Psoas muscle (tissue), 8 donors: ENCODE data around the gene FBXO3. TPM values are rescaled to one million over a fixed set of nuclear protein-coding genes. Genes with fewer than 3 reads are reported as not detected.

Experiments used
- ATAC-seq, 4 donors: fragments of 200-7000 bp; cut with Tn5 transposase; one replicate each; pipeline ENCODE4 v1.9.1; 2020; ENCODE audit warnings: moderate library complexity in 3 of 4, mild to moderate bottlenecking in 2 of 4
- DNase-seq, 2 donors: peaks; one replicate each; pipeline ENCODE4 v3.0.0-alpha.2; 2020
- H3K27ac ChIP-seq: fragments of 200-600 bp; one replicate; pipeline ENCODE4 v1.8.0; 2022
- H3K27me3 ChIP-seq, 3 donors: fragments of 200-600 bp in 1 of 3; one replicate each; pipeline versions ENCODE4 v1.6.1 to v1.8.0; 2013 to 2022; ENCODE audit warnings: low read length in 2 of 3, mild to moderate bottlenecking in 2 of 3, moderate library complexity in 1 of 3; ENCODE audit not compliant: insufficient read depth in 3 of 3
- H3K36me3 ChIP-seq, 2 donors: fragments of 200-600 bp in 1 of 2; one replicate each; pipeline versions ENCODE4 v1.6.1 to v1.8.0; 2013 to 2022; ENCODE audit warnings: low read depth in 1 of 2, mild to moderate bottlenecking in 1 of 2, moderate library complexity in 1 of 2; ENCODE audit not compliant: insufficient read depth in 1 of 2
- H3K4me1 ChIP-seq: fragments of 200-600 bp; one replicate; pipeline ENCODE4 v1.8.0; 2022
- H3K4me3 ChIP-seq: fragments of 200-600 bp; one replicate; pipeline ENCODE4 v1.8.0; 2022; ENCODE audit warnings: mild to moderate bottlenecking
- H3K9me3 ChIP-seq: fragments of 200-600 bp; one replicate; pipeline ENCODE4 v1.8.0; 2022
- CTCF ChIP-seq: fragments of 200-600 bp; IDR thresholded peaks from one replicate; pipeline ENCODE4 v1.8.0; 2022; ENCODE audit warnings: antibody characterized with exemption
- WGBS, 3 donors: extraction: QIAGEN DNeasy Blood & Tissue Kit; methylation state at CpG; one replicate each; pipeline versions ENCODE4 v1.1.6 to v1.1.7; 2013; 5-methylcytosine and 5-hydroxymethylcytosine counted together
- intact Hi-C, 2 donors: fragments of 100-400 bp; cut with DNase I; formaldehyde crosslinking; loops; one replicate each; pipeline versions ENCODE4 v1.11.0 to v1.14.2; 2022
- polyA plus RNA-seq, 3 donors: library from polyadenylated mRNA; stranded (reverse); fragments of 200-250 nt; gene quantifications; one replicate each; pipeline ENCODE4 v1.2.3, GENCODE V29; 2013
- total RNA-seq, 4 donors: library from RNA; stranded (reverse); fragmentation: NEBNext Ultra II Directional in 2 of 4; extraction: Animal tissue kit (Norgen Biotek cat#: 25700) in 2 of 4; gene quantifications; one replicate each; pipeline versions ENCODE4 v1.2.1 to v1.2.4, GENCODE V29; 2021 to 2023
- donor health status: healthy with polysubstance abuse.
- donor health status: DM: no; HTN: no; CAD: no; lungs with moderate emphysema.
- donor health status: Bipolar disorder and iron deficiency.
- donor health status: healthy.
- donor health status: DM: yes; HTN: yes; CAD: no.
- donor health status: DM: no; HTN: no; CAD: no.
- donor health status: DM: no; HTN: no; CAD: no.
- donor health status: DM: yes; HTN: yes; CAD: no.

The FBXO3 gene
- total and polyA plus RNA-seq, 7 donors, result 13.4 to 52.6 (median 36.7) TPM

- Histone ChIP-seq H3K27ac (no peak overlapping the region), H3K27me3 (no peaks in the 10 kb centered on the region), H3K4me3 (no peak overlapping the region), H3K4me1 (no peaks in the 10 kb centered on the region), H3K9me3 (no peaks in the 10 kb centered on the region), H3K36me3 (peaks cover 5 to 92% of the 10 kb centered on the region in 2 donors)
- WGBS, 3 donors, result 94 to 96% (median 95%) methylated on average over 2 of the region's 2 CpGs
- intact Hi-C loops, result no loop called here
- DNase-seq (no peak), ATAC-seq (no peak)
- TF ChIP-seq CTCF, result no peak
Observed at GRCh38 chr11:33766085-33766484, 8.2 kb downstream of the FBXO3 start.

- no peaks in the 10 kb centered on the region for H3K9me3 ChIP-seq
- no peak for ATAC-seq
- no peak overlapping the region for H3K27ac ChIP-seq
- WGBS, 3 donors, result 95 to 97% (median 96%) methylated on average over 2 of the region's 2 CpGs
- H3K27me3 ChIP-seq, result no peaks in the 10 kb centered on the region
- intact Hi-C loops, result no loop called here
- peaks cover 8 to 95% of the 10 kb centered on the region in 2 donors for H3K36me3 ChIP-seq
- no peak for TF ChIP-seq CTCF
- no peak for DNase-seq
- H3K4me3 ChIP-seq, result no peak overlapping the region
- H3K4me1 ChIP-seq, result no peaks in the 10 kb centered on the region
Observed at GRCh38 chr11:33761471-33761870, 12.8 kb downstream of the FBXO3 start.

- TF ChIP-seq CTCF, result no peak
- intact Hi-C loops, result no loop called here
- H3K36me3 ChIP-seq, result peaks cover 0 to 61% of the 10 kb centered on the region in 2 donors
- peak in 1 of 2 donors; percentile 54 for DNase-seq
- no peaks in the 10 kb centered on the region for H3K9me3 ChIP-seq
- peaks cover 26% of the 10 kb centered on the region for H3K4me1 ChIP-seq
- H3K4me3 ChIP-seq, result peak overlapping the region; percentile 53
- H3K27ac ChIP-seq, result peak overlapping the region; percentile 80
- ATAC-seq, result peak; percentile 96 to 98 (median 97)
- 14 to 20% (median 18%) methylated on average over 4 of the region's 4 CpGs for WGBS, 3 donors
- no peaks in the 10 kb centered on the region for H3K27me3 ChIP-seq
Observed at GRCh38 chr11:33753304-33753967, 20.9 kb downstream of the FBXO3 start.

- intact Hi-C loops, result no loop called here
- no peak for DNase-seq
- TF ChIP-seq CTCF, result no peak
- Histone ChIP-seq H3K27ac (peak overlapping the region; percentile 80), H3K27me3 (no peaks in the 10 kb centered on the region), H3K4me1 (peaks cover 35% of the 10 kb centered on the region), H3K9me3 (no peaks in the 10 kb centered on the region), H3K36me3 (peaks cover 0 to 62% of the 10 kb centered on the region in 2 donors), H3K4me3 (peak overlapping the region; percentile 53)
- 30 to 61% (median 37%) methylated on average over 3 of the region's 3 CpGs for WGBS, 3 donors
- peak in 2 of 4 donors; percentile 39 for ATAC-seq
Observed at GRCh38 chr11:33751878-33752277, 22.4 kb downstream of the FBXO3 start.

GRCh38 chr11:33747979-33748378 is 26.3 kb downstream of the FBXO3 start:
- no peak for TF ChIP-seq CTCF
- H3K27me3 ChIP-seq, result no peaks in the 10 kb centered on the region
- no peak for ATAC-seq
- no peak overlapping the region for H3K4me3 ChIP-seq
- DNase-seq, result no peak
- intact Hi-C loops, result loop anchor here (5.0 kb wide), 2 partner anchors 36 to 381 kb away; no protein-coding TSS in a partner anchor
- 20 to 26% (median 25%) methylated on average over 2 of the region's 2 CpGs for WGBS, 3 donors
- no peaks in the 10 kb centered on the region for H3K9me3 ChIP-seq
- peak overlapping the region; percentile 58 for H3K27ac ChIP-seq
- H3K4me1 ChIP-seq, result peaks cover 29% of the 10 kb centered on the region
- peaks cover 0 to 82% of the 10 kb centered on the region in 2 donors for H3K36me3 ChIP-seq
